KG1 (cell line): Measurements from ENCODE around the gene ST8SIA5.

Experiments used
- DNase-seq: peaks from one replicate; lab custom pipeline; 2025; lab: John Stamatoyannopoulos, UW

The ST8SIA5 gene

DNA sequence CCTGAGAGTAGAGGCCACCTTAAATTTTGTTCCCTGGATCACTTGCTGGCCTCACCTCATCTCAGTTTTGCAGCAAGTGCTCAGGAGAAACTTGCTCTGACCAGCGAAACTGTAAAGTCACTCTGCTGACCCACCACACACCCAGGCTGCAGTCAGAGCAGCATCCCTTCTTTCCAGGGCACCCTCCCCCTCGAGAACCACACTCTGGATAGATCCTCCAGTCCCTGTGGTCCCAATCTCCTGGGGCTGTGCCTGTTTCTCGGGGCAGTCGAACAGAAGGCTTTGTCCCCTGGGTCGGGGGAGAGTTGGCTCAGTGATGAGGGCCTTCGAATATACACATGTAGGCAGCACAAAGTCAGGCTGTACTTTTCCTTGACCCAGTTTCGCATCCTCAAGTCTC, 18.4 kb downstream of the ST8SIA5 start:
- DNase-seq: no peak

DNA sequence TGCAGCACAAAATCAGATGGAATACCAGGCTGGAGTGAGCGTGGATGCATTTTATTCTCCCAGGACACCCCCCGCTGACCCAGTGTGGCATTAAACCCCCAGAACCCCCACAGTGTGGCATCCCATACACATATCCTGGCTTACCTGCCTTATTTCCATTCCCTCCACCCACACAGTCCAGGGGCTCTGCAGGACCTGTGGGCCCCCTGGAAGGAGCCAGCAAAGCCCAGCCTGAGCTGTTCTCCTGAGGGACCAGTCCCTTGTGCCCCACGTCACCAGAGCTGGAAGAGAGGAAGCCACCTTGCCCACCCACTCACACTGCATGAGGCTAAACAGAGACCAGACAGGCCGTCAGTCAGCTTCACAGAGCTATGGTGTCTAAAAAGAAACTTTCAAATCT, 20.1 kb downstream of the ST8SIA5 start:
- no peak for DNase-seq

DNA sequence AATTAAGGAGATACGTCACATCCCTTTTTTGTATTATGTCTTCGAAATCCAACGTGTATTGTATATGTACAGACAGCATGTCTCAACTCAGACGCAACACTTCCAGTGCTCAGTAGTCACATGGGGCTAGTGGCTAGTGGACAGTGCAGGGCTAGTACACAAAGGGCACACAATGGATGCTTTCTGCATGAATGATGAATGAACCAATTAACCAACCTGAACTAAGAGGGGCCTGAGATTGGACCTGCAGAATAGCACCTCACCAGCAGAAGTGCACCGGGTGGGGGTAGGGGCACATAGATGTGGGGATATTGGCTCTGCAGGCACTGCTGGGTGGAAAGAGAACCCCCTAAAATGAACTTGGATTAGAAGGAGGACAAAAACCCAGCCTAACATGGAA, 20.7 kb downstream of the ST8SIA5 start:
- no peak for DNase-seq

DNA sequence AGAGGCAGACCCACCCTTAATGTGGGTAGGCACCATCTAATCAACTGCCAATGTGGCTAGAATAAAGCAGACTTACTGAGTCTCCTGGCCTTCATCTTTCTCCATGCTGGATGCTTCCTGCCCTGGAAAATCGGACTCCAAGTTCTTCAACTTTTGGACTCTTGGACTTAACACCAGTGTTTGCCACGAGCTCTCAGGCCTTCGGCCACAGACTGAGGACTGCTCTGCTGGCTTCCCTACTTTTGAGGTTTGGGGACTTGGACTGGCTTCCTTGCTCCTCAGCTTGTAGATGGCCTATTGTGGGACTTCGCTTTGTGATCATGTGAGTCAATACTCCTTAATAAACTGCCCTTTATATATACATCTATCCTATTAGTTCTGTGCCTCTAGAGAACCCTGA, 21.9 kb downstream of the ST8SIA5 start:
- no peak for DNase-seq

DNA sequence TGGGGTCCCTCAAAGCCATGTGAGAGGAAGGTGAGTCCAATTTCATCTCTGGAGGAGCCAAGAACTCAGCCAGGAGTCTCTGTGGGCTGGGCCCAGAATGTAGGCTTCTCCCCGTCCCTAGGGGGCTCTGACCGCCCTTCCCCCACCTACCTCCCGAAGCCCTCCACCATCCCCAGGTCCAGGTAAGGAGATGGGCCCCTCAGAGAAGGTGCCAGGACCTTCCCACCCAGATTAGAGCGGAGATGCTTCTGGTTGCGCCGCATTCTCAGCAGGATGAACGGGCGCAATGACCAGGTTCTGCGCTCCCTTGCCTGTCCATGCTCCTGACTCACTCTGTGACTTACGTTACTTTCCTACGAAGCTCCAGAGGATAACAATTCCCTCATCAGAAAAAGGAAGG, 23.0 kb downstream of the ST8SIA5 start:
- no peak for DNase-seq

DNA sequence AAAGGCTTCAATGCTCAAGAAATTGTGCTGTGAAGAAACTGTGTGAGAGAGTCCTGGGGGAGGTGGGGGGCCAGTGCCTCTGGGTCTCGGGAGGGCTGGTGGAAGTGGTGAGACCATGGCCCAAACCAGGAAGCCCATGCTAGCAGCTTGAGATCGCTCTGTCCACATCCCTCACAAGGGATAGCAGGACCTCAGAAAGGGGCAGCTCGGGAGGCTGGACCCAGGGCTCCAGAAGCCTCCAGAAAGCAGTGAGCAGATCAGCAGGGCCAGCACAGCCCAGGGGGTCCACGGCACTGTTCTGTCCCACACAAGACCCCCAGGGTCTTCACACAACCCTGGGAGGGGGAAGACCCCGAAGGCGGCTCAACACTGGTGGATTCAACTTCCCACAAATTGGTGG, 24.1 kb downstream of the ST8SIA5 start:
- DNase-seq: no peak

DNA sequence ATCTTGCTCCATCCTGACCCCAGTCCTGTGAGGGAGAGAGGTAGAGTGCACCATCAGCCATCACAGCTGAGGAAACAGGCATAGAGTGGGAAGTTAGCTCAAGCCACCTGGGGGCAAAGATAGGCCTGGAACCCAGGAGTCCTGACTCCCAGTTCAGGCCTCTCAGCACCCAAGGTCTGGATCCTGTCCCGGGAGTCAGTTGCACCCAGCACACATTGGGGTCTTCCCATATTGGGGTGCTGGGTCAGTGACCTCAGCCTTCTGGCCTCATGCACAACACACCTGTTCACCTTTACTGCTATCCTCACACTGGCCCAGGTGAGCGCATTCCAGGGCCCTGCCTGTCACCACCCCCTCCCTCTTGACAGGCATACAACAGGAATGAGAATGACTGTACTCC, 24.7 kb downstream of the ST8SIA5 start:
- no peak for DNase-seq

DNA sequence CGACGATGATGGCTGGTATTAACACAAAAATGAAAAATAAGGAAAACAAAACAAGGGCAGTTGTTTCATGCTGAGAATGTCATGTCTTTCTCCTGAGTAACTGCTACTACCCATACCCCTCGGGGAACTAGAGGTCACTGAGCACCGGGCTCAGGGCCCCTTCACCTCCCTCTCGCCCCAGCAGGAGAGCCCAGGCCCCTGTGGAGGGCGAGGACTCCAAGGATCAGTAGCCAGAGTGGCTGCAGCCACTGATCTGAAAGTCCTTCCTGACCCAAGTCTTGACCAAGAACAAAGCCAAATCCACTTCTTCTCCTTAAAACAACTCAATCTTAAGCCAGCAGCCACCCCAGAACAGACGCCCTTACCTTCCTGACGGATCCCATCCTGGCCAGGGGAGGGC, 25.5 kb downstream of the ST8SIA5 start:
- no peak for DNase-seq

DNA sequence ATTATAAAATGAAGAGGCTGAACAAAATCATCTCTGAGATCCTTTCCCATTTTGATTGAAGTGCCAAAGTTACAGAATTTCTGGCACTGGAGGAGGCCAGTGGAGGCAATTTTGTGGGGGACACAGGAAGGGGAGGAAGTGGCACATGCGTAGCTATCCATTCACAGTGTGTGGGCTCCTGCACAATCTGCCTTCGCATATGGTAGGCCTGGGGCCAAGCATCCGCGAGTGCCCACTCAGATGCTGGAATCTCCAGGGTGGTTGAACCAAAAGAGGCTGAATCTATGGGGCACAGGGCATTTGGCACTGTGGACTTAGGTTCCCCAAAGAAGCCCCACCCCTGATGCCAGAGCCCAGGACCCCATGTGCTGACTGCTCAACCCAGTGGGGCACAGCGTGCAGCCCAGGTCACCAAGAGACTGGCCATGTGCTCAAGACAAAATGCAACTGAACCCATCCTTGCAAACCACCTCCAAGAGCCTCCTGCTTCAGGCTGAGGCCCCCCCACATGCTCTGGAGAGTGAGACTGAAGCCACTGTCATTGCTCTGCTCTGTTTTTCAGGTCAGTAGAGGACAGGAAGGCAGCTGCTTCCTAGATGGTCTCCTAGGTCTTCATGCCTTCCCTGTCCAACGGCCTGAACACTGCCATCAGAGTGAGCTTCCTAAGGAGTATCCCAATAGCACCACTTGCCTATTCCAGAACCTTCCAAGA, 28.5 kb downstream of the ST8SIA5 start:
- DNase-seq: no peak

DNA sequence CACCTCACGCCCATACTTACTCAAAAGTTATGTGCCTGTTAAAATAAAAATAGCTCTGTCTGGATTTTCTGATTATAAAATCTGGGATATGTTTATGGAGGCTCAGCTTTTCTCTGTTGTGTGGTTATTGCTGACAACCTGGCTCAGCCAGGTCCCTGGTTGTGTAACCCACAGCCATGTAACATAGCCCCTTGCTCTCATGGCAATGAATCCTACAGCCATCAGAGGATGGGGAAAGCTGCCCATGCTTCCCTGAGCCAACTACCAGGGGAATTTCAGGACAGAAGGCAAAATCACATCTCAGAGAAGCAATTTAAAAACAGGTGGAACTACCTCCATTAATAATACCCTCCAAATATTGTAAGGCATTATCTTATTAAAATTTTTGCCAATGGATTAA, 29.7 kb downstream of the ST8SIA5 start:
- DNase-seq: no peak

DNA sequence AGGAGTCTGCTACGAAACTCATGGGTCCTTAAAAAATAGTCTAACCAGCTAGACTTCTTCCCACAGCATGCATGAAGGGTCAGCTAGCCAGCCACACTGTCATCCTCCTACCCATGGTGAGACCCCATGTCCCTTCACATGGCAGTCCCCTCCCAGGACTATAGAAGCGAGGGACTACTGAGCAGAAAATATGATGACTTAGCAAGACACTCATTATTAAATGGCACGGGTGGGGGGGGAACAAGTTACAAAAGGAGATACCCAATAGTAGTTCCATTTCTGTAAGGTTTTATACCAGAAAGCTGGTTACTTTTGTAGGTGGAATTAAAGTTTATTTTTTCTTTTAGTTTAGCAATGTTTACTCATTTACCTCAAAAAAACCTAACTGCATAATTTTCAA, 31.5 kb downstream of the ST8SIA5 start:
- no peak for DNase-seq

DNA sequence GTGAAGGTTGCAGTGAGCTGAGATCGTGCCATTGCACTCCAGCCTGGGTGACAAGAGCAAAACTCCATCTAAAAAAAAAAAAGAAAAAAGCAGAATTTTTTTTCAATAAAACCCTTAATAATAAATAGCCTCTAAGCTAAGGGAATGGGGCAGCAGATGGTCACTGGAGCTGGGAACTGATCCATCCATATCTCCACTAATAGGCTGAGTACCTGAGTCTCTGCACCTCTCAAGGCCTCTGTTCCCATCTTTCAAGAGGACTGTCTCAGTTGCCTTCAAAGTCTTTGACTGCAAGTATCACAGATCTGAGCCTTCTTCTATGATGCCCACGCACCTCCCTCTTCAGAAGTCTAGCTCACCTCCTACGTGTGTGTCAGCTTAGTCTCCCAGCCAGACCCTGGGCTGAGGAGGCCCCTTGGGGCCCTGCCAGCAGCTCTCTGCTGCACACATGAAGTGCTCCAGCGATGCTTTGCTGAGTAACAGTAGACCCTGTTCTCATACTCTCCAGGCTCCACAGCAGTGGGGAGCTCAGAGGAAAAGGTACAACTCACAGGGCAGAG, 32.9 kb downstream of the ST8SIA5 start:
- DNase-seq: no peak

DNA sequence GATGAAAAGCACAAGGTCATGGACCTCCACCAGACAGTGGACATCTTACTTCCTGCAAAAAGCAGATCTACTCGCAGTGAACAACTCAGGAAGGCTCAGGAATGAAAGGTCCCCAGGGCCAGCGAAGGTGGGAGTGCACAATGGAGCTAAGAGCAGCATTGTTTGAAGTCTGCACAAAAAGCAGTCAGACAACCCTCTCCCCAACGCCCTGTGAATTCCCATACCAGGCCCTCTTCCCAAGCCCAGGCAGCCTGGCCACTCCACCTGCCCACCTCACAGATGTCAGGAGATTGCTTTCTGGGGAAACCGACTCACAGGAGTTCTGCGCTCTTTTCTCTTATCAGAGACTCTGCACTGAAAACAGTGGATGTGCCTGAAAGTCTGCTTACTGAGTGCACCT, 34.8 kb downstream of the ST8SIA5 start:
- DNase-seq: no peak

DNA sequence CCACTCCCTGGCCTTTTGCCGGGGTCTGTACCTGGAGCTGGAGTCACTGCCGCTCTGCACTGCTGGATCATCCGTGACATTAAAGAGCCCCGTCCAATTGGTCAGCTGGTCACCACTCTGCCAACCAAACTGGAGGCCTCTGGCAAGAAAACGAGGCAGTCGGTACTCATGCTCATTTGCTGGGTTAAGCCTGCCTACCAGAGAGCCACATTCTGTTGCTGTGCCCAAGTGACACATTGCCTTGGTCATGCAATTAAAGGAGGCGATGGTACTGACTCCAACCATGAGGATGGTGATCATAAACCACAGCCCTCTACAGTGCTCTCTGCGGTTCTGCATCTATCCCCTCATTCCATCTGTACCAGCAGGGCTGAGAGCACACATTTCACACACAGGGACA, 35.5 kb downstream of the ST8SIA5 start:
- no peak for DNase-seq

DNA sequence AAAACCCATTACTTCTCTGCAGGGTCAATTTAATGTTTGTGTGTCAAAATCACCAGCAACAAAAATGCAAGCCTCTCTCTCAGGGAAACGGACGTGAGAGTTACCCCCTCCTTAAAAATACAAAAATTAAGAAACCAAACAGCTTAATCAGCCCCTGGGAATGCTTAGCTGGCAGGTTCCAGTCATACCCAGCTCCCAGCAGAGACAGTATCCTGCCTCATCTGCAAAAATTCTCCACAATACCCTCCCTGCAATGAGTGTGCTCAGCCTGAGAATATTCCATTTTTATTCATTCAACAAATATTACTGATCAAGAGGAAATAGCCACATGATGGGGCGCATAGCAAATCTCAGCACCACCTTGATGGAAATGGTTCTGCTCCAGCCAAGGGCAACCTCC, 36.3 kb downstream of the ST8SIA5 start:
- DNase-seq: no peak

DNA sequence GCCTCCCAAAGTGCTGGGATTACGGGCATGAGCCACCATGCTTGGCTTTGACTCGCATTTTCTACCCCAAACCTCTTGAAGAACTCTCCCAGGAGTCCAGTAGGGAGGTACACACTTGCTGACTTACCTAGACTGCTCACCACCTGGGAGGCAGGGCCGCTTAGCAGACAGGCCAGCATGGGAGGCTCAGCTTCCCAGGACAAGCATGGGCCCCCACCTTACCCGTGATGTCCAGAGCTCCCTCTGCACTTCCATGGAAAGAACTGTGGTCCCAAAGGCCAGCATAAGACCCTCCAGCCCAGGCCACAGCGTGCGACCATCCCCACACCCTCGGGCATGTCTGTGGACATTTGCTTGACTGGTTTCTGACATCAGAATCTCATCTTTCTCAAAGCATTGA, 36.8 kb downstream of the ST8SIA5 start:
- no peak for DNase-seq

DNA sequence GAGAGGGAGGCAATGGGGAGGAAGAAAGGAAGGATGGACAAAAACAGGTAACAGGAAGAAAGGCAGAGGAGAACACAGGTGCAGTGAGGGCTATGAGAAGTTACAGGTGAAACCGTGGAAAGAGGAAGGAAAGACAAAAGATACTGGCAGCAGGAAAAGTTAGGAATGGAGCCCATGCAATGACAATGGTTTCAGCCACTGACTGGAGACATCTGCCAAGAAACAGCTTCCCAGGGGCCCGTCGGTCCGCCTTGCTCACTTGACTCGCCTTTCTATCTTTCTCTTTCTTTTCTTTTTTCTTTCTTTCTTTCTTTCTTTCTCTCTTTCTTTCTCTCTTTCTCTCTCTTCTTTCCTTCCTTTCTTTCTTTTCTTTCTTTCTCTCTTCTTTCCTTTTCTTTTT, 37.5 kb downstream of the ST8SIA5 start:
- no peak for DNase-seq

DNA sequence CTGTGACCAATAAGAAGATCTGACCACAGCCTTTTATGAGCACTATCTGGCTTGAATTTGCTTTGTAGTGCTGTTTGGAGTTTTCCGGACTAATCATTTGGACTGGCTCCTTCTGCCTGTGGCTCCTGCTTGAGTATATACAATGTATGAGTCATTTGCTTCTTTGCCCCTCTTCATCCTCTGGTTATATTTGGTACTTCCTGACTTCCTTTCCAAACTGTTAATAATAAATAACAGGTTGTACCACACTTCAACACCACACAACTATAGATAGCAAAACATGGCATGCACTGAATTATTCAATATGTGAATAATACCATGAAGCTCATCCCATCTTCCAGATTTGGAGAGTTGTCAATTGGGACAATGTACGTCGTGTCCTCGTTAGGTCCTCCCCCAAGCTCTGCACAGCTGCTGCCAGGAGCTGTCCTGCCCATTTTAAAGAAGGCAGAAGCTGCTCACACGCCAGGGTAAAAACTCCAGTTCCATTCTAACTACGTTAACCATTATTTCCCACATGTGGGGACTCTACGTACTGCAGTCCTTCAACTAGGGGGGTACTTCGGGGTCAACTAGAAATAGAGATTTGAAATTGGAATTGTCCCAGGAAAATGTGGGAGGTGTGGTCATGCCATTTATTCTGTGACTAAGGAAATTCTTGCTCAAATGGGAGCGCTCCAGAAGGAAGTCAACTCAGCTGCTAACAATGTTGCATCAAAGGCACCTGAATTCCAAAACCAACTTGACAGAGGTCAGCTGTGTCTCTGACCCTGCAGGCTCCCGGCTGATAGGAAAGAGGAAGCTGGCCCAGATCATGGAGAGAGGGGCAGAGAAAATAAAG, 38.1 kb downstream of the ST8SIA5 start:
- no peak for DNase-seq

DNA sequence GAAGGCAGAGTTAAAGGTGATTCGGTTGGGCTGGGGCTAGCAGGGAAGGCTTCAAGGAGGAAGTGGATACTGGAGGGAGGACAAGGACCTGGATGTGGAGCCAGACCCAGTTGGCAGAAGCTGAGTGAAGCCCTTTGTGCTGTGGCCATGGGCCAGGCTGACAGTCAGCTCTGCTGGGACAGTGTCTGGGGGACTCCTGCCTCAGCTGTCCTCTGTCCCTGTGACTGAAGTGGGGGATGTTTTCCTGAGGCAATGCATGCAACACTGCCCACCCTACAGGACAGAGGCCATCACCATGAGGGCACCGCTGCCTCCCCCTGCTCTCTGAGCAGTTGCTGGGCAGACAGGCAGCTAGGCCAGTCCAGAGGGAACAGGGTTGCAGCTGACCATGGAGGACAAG, 40.0 kb downstream of the ST8SIA5 start:
- no peak for DNase-seq

DNA sequence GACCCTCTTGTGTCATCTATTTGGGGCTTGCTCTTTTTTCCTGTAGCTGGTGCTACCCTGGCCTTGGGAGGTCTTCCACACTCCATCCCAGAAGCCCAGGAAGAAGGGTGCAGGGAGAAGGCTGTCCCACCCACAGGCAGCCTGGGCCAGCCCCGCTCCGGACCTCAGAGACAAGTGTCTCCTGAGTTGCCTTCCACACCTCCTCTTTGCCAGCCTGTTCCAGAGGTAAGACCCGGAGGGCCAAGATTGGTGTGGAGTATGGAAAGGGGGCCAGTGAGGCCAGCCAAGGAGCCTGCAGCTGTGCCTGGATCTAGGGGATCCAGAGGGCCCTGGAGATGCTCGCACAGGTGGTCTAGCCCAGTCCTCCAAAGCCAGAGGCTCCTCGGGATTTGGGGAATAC, 40.5 kb downstream of the ST8SIA5 start:
- DNase-seq: no peak

DNA sequence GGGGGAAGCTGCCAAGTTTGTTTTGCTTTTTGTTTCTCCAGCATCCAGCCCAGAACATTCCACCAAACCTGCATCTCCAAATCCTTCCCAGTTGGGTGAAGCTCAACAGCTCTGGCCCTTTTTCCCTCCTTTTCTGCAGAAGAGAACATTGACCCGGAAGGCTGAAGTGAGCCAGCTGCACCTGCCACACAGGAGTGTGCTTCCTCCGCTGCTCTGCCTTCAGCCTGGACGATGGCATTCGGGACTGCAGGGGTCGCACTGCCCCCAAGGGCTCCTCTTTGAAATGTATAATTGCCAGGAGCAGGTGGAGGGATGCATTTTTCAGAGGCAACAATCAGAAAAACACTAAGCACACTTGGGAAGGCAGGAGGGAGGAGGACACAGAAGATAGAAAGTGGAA, 41.8 kb downstream of the ST8SIA5 start:
- DNase-seq: no peak

DNA sequence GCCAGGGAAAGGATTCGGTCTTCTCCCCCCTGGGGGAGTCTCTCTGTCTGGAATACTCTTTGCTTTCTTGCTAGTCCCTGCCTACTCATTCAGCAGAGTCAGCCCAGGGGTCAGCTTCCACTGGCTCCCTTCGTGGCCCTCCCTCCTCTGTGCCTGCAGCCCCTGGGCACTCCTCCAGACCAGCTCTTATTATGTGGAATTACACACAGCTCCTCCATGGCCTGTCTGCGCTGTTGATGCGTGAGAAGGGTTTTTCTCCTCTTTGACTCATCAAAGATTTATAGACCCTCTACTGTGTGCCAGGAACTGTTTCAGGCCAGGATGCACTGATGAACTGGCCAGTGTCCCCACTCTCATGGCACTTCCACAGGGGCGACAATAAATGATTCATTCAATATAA, 44.4 kb downstream of the ST8SIA5 start:
- DNase-seq: no peak

DNA sequence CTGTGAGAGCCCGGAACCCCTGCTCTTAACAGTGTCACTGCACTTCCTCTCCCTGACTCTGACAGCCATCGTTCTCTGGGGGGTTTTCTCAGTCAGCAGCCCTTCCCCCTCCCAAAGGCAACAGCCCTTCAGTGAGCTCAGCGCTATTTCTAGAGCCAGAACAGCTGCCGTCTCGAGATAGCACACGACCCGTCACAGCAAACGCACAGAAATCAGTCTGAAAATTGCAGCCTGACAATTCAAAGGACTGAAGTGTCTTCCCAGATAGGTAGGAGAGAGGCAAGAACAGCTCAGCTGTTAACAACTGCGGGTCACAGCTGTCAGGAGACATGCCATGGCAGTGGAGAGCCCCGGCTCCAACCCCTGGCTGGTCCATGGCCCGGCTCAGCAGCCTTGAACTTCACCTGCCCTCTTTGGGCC, 45.4 kb downstream of the ST8SIA5 start:
- no peak for DNase-seq
